Measurements from ENCODE around the gene SMAD1.

- no peak for TF ChIP-seq POLR2AphosphoS5 (IDR thresholded peaks at IDR 0.05; ENCODE audit: borderline replicate concordance, low read depth, low read length)
- no peak for TF ChIP-seq FOXP2 (optimal IDR thresholded peaks at IDR 0.05; ENCODE audit: control extremely low read depth, extremely low read length, insufficient read depth)
- no peak for TF ChIP-seq EZH2 (IDR thresholded peaks at IDR 0.05)
Observed at GRCh38 chr4:145513020-145513621, 31.5 kb downstream of the SMAD1 start.
